DMS79 (cell line): ENCODE data around the gene GRB7.
"Not testable (repeated sequence)": the region's sequence is repeated elsewhere in the genome, so short reads cannot be mapped to it uniquely, and the experiment has no call there.

Experiments used
- DNase-seq: peaks from one replicate; lab custom pipeline; 2025; lab: John Stamatoyannopoulos, UW

Gene GRB7

GRCh38 chr17:39709319-39709997 lies 28.3 kb upstream of the GRB7 start:
- DNase-seq, result no peak

GRCh38 chr17:39709998-39710964 lies 27.5 kb upstream of the GRB7 start:
- no peak for DNase-seq

GRCh38 chr17:39711071-39711470 lies 26.7 kb upstream of the GRB7 start:
- not testable (repeated sequence) for DNase-seq

- no peak for DNase-seq
These were observed 25.9 kb upstream of the GRB7 start for GRCh38 chr17:39711851-39712250.

- DNase-seq, result no peak
These were observed 23.5 kb upstream of the GRB7 start for GRCh38 chr17:39714234-39714633.

GRCh38 chr17:39715375-39716072 lies 22.2 kb upstream of the GRB7 start:
- DNase-seq, result no peak

GRCh38 chr17:39716073-39716818 lies 21.5 kb upstream of the GRB7 start:
- no peak for DNase-seq

- DNase-seq, result no peak
These were observed 20.7 kb upstream of the GRB7 start for GRCh38 chr17:39716879-39717536.

- no peak for DNase-seq
These were observed 20.1 kb upstream of the GRB7 start for GRCh38 chr17:39717660-39718059.

- DNase-seq, result no peak
These were observed 18.0 kb upstream of the GRB7 start for GRCh38 chr17:39719563-39720355.

- DNase-seq, result no peak
These were observed 15.6 kb upstream of the GRB7 start for GRCh38 chr17:39722104-39722503.

- no peak for DNase-seq
These were observed 14.5 kb upstream of the GRB7 start for GRCh38 chr17:39722965-39723848.

- DNase-seq, result no peak
These were observed 13.0 kb upstream of the GRB7 start for GRCh38 chr17:39724731-39725130.

GRCh38 chr17:39725923-39726322 lies 11.8 kb upstream of the GRB7 start:
- DNase-seq, result not testable (repeated sequence)

GRCh38 chr17:39726617-39727016 lies 11.1 kb upstream of the GRB7 start:
- no peak for DNase-seq

GRCh38 chr17:39727556-39727955 lies 10.2 kb upstream of the GRB7 start:
- DNase-seq, result no peak

- DNase-seq, result no peak
These were observed 8.4 kb upstream of the GRB7 start for GRCh38 chr17:39729280-39729851.

- peak; percentile 53 for DNase-seq
These were observed 7.4 kb upstream of the GRB7 start, which contains the start of gene MIEN1 for GRCh38 chr17:39730095-39730921. TSS of gene MIEN1 (minus strand) at chr17:39730532. CDS start at chr17:39730495, 37 bp downstream.
